T-helper 17 cell (primary cell): Measurements from ENCODE around the gene CEP128. TPM values are rescaled to one million over a fixed set of nuclear protein-coding genes. Genes with fewer than 3 reads are reported as not detected.

ENCODE experiments used
- ATAC-seq: fragments of 150-1000 bp; cut with Tn5 transposase; 2 replicates; pipeline ENCODE4 v1.10.0; 2021; ENCODE audit warnings: mild to moderate bottlenecking, moderate library complexity
- DNase-seq, 3 donors: peaks; one replicate each; pipeline versions ENCODE4 v3.0.0 to v3.0.0-alpha.2; 2020 to 2021
- H3K9me3 ChIP-seq: one replicate; pipeline ENCODE4 v1.7.0; 2013; ENCODE audit warnings: low read length, mild to moderate bottlenecking; ENCODE audit not compliant: control insufficient read depth, poor library complexity, severe bottlenecking
- H3K27ac Mint-ChIP-seq: one replicate; pipeline ENCODE4 v1.8.0; 2022; ENCODE audit warnings: mild to moderate bottlenecking, moderate library complexity, mixed read lengths
- H3K27me3 Mint-ChIP-seq: one replicate; pipeline ENCODE4 v1.8.0; 2022; ENCODE audit warnings: mixed read lengths
- H3K36me3 Mint-ChIP-seq: one replicate; pipeline ENCODE4 v1.8.0; 2022; ENCODE audit warnings: low read depth, mixed read lengths
- H3K4me1 Mint-ChIP-seq: one replicate; pipeline ENCODE4 v1.8.0; 2022; ENCODE audit warnings: mild to moderate bottlenecking, mixed read lengths
- H3K4me3 Mint-ChIP-seq: one replicate; pipeline ENCODE4 v1.8.0; 2022; ENCODE audit warnings: mild to moderate bottlenecking, moderate library complexity, mixed read lengths
- total RNA-seq, 4 donors: library from RNA in 2 of 4; stranded (reverse) in 2 of 4; gene quantifications; one replicate each; pipeline ENCODE4 v1.2.3 and lab custom pipeline; 2022 to 2026

Gene CEP128
- total RNA-seq, 2 donors from 2014 or later, result 19.6 to 25.1 TPM

- Mint-ChIP-seq H3K4me1 (peaks cover 2% of the 10 kb centered on the region), H3K4me3 (no peak overlapping the region), H3K36me3 (no peaks in the 10 kb centered on the region), H3K27ac (no peak overlapping the region), H3K27me3 (no peaks in the 10 kb centered on the region)
- DNase-seq (no peak), ATAC-seq (no peak)
- H3K9me3 ChIP-seq, result no peaks in the 10 kb centered on the region
Measured at GRCh38 chr14:80545935-80546854, 395.3 kb downstream of the CEP128 start.

GRCh38 chr14:80544366-80544765 is 397.2 kb downstream of the CEP128 start:
- H3K36me3 Mint-ChIP-seq, result no peaks in the 10 kb centered on the region
- ATAC-seq, result no peak

GRCh38 chr14:80543211-80543610 is 398.3 kb downstream of the CEP128 start:
- no peak overlapping the region for H3K4me3 Mint-ChIP-seq
- H3K9me3 ChIP-seq, result no peaks in the 10 kb centered on the region
- no peaks in the 10 kb centered on the region for H3K27me3 Mint-ChIP-seq
- no peak overlapping the region for H3K27ac Mint-ChIP-seq
- DNase-seq, result no peak
- no peaks in the 10 kb centered on the region for H3K36me3 Mint-ChIP-seq
- H3K4me1 Mint-ChIP-seq, result peaks cover 2% of the 10 kb centered on the region
- no peak for ATAC-seq

More at GRCh38 chr14:80544366-80544765, 397.2 kb downstream of the CEP128 start:
- no peaks in the 10 kb centered on the region for H3K9me3 ChIP-seq
- H3K4me3 Mint-ChIP-seq, result no peak overlapping the region
- peaks cover 2% of the 10 kb centered on the region for H3K4me1 Mint-ChIP-seq
- H3K27ac Mint-ChIP-seq, result no peak overlapping the region
- no peak for DNase-seq
- no peaks in the 10 kb centered on the region for H3K27me3 Mint-ChIP-seq

- Mint-ChIP-seq H3K27me3 (no peaks in the 10 kb centered on the region), H3K4me3 (no peak overlapping the region), H3K27ac (no peak overlapping the region), H3K4me1 (no peaks in the 10 kb centered on the region), H3K36me3 (no peaks in the 10 kb centered on the region)
- no peaks in the 10 kb centered on the region for H3K9me3 ChIP-seq
- DNase-seq (no peak), ATAC-seq (no peak)
Measured at GRCh38 chr14:80538633-80539375, 402.7 kb downstream of the CEP128 start.

GRCh38 chr14:80537626-80538025 is 403.9 kb downstream of the CEP128 start:
- H3K4me3 Mint-ChIP-seq, result no peak overlapping the region
- no peaks in the 10 kb centered on the region for H3K27me3 Mint-ChIP-seq
- no peaks in the 10 kb centered on the region for H3K4me1 Mint-ChIP-seq
- no peaks in the 10 kb centered on the region for H3K9me3 ChIP-seq
- ATAC-seq, result no peak
- no peak for DNase-seq
- no peaks in the 10 kb centered on the region for H3K36me3 Mint-ChIP-seq
- no peak overlapping the region for H3K27ac Mint-ChIP-seq

GRCh38 chr14:80536456-80536855 is 405.1 kb downstream of the CEP128 start:
- Mint-ChIP-seq H3K27me3 (no peaks in the 10 kb centered on the region), H3K4me3 (no peak overlapping the region), H3K36me3 (no peaks in the 10 kb centered on the region), H3K27ac (no peak overlapping the region), H3K4me1 (no peaks in the 10 kb centered on the region)
- H3K9me3 ChIP-seq, result no peaks in the 10 kb centered on the region
- ATAC-seq, result no peak
- DNase-seq, result no peak

- no peaks in the 10 kb centered on the region for H3K4me1 Mint-ChIP-seq
- H3K4me3 Mint-ChIP-seq, result no peak overlapping the region
- H3K9me3 ChIP-seq, result no peaks in the 10 kb centered on the region
- no peak overlapping the region for H3K27ac Mint-ChIP-seq
- ATAC-seq (no peak), DNase-seq (no peak)
- no peaks in the 10 kb centered on the region for H3K27me3 Mint-ChIP-seq
- H3K36me3 Mint-ChIP-seq, result no peaks in the 10 kb centered on the region
Measured at GRCh38 chr14:80535171-80535570, 406.4 kb downstream of the CEP128 start.

- H3K27ac Mint-ChIP-seq, result no peak overlapping the region
- ATAC-seq (no peak), DNase-seq (no peak)
- H3K9me3 ChIP-seq, result no peaks in the 10 kb centered on the region
- H3K27me3 Mint-ChIP-seq, result no peaks in the 10 kb centered on the region
- peaks cover 3% of the 10 kb centered on the region for H3K36me3 Mint-ChIP-seq
- H3K4me1 Mint-ChIP-seq, result no peaks in the 10 kb centered on the region
- no peak overlapping the region for H3K4me3 Mint-ChIP-seq
Measured at GRCh38 chr14:80523518-80524117, 417.9 kb downstream of the CEP128 start.

GRCh38 chr14:80522936-80523335 is 418.6 kb downstream of the CEP128 start:
- ATAC-seq (no peak), DNase-seq (no peak)
- no peak overlapping the region for H3K27ac Mint-ChIP-seq
- no peaks in the 10 kb centered on the region for H3K4me1 Mint-ChIP-seq
- no peaks in the 10 kb centered on the region for H3K27me3 Mint-ChIP-seq
- no peak overlapping the region for H3K4me3 Mint-ChIP-seq
- H3K9me3 ChIP-seq, result no peaks in the 10 kb centered on the region
- peaks cover 3% of the 10 kb centered on the region for H3K36me3 Mint-ChIP-seq

GRCh38 chr14:80522411-80522810 is 419.1 kb downstream of the CEP128 start:
- H3K27me3 Mint-ChIP-seq, result no peaks in the 10 kb centered on the region

GRCh38 chr14:80521456-80521855 is 420.1 kb downstream of the CEP128 start:
- ATAC-seq, result no peak
- H3K36me3 Mint-ChIP-seq, result peaks cover 3% of the 10 kb centered on the region
- H3K4me1 Mint-ChIP-seq, result no peaks in the 10 kb centered on the region
- no peak overlapping the region for H3K4me3 Mint-ChIP-seq
- no peaks in the 10 kb centered on the region for H3K27me3 Mint-ChIP-seq
- no peak overlapping the region for H3K27ac Mint-ChIP-seq
- no peaks in the 10 kb centered on the region for H3K9me3 ChIP-seq
- no peak for DNase-seq

More at GRCh38 chr14:80522411-80522810, 419.1 kb downstream of the CEP128 start:
- Mint-ChIP-seq H3K36me3 (peaks cover 3% of the 10 kb centered on the region), H3K4me3 (no peak overlapping the region), H3K4me1 (no peaks in the 10 kb centered on the region), H3K27ac (no peak overlapping the region)
- DNase-seq (no peak), ATAC-seq (no peak)
- no peaks in the 10 kb centered on the region for H3K9me3 ChIP-seq

- Mint-ChIP-seq H3K27ac (no peak overlapping the region), H3K27me3 (no peaks in the 10 kb centered on the region), H3K4me3 (no peak overlapping the region), H3K4me1 (no peaks in the 10 kb centered on the region), H3K36me3 (peaks cover 2% of the 10 kb centered on the region)
- ATAC-seq (no peak), DNase-seq (no peak)
- no peaks in the 10 kb centered on the region for H3K9me3 ChIP-seq
Measured at GRCh38 chr14:80519002-80519401, 422.5 kb downstream of the CEP128 start.

GRCh38 chr14:80518173-80518572 is 423.4 kb downstream of the CEP128 start:
- Mint-ChIP-seq H3K36me3 (peaks cover 2% of the 10 kb centered on the region), H3K27me3 (no peaks in the 10 kb centered on the region), H3K27ac (no peak overlapping the region), H3K4me1 (no peaks in the 10 kb centered on the region), H3K4me3 (no peak overlapping the region)
- DNase-seq, result no peak
- no peaks in the 10 kb centered on the region for H3K9me3 ChIP-seq
- ATAC-seq, result no peak
